ENCODE measurements around the gene ALOX15B.

GRCh38 chr17:8089728-8090127 is 50.9 kb downstream of the ALOX15B start:
- no peak for TF ChIP-seq CTCF (IDR thresholded peaks at IDR 0.05; ENCODE audit: insufficient read depth, low read depth, low read length)
- TF ChIP-seq EZH2 (IDR thresholded peaks at IDR 0.05; ENCODE audit: insufficient read depth, low read length): no peak

Measured in astrocyte (in vitro differentiated cells and primary cell).